ENCODE measurements around the gene DMP1. TPM values are rescaled to one million over a fixed set of nuclear protein-coding genes. Genes with fewer than 3 reads are reported as not detected.

Gene DMP1
- total and polyA plus RNA-seq, 2 donors (not counting 1 experiment from before 2014, with no cell fraction given): not detected

DNA sequence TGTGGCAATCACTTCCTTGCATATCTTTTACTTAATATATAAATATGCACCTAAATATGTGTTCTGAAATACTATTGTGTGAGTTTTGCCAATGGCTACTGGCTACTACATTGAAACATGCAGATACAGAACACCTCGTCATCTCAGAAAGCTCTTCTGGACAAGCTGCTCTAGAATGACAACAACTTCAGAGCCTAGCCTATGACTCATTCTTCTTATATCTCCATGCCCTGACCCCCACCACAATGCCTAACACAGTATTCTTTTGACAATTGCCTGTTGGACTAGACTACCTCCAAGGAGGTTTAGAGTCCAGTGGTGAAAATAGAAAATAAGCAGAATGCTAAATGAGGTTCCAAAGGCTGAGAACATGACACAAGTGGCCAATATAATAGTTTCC is 17.6 kb upstream of the DMP1 start:
- no peaks in the 10 kb centered on the region for H3K9me3 Mint-ChIP-seq (ENCODE audit: insufficient read depth)
- H3K4me3 Mint-ChIP-seq: no peak overlapping the region
- H3K36me3 ChIP-seq (replicated peaks in 1 of 2; ENCODE audit: control extremely low read depth in 1 of 2, control insufficient read depth in 1 of 2, extremely low read depth in 1 of 2, insufficient read depth in 2 of 2, low read length in 1 of 2): no peaks in the 10 kb centered on the region
- H3K79me2 ChIP-seq (ENCODE audit: control insufficient read depth, insufficient read depth, low read length): no peaks in the 10 kb centered on the region
- intact Hi-C loops (cut with micrococcal nuclease): no loop called here
- no peak overlapping the region for H2AFZ ChIP-seq (ENCODE audit: insufficient read depth, low read depth, low read length, poor library complexity, severe bottlenecking)
- H3K27ac ChIP-seq (ENCODE audit: low read length in 2 of 2): no peak overlapping the region
- H3K4me2 ChIP-seq (replicated peaks; ENCODE audit: low read depth, low read length, poor library complexity, severe bottlenecking): no peak overlapping the region
- H3K27me3 Mint-ChIP-seq: peaks cover 6% of the 10 kb centered on the region
- no peak for DNase-seq
- WGBS (ENCODE audit: insufficient coverage): no CpG with 5 or more reads among the region's 1 CpG
- H3K4me3 ChIP-seq (ENCODE audit: control extremely low read depth in 1 of 5, extremely low read depth in 1 of 5, insufficient read depth in 1 of 5, low read depth in 2 of 5, low read length in 4 of 5): no peak overlapping the region
- H3K9ac ChIP-seq (ENCODE audit: low read length): no peak overlapping the region
- TF ChIP-seq, protein P1, sequence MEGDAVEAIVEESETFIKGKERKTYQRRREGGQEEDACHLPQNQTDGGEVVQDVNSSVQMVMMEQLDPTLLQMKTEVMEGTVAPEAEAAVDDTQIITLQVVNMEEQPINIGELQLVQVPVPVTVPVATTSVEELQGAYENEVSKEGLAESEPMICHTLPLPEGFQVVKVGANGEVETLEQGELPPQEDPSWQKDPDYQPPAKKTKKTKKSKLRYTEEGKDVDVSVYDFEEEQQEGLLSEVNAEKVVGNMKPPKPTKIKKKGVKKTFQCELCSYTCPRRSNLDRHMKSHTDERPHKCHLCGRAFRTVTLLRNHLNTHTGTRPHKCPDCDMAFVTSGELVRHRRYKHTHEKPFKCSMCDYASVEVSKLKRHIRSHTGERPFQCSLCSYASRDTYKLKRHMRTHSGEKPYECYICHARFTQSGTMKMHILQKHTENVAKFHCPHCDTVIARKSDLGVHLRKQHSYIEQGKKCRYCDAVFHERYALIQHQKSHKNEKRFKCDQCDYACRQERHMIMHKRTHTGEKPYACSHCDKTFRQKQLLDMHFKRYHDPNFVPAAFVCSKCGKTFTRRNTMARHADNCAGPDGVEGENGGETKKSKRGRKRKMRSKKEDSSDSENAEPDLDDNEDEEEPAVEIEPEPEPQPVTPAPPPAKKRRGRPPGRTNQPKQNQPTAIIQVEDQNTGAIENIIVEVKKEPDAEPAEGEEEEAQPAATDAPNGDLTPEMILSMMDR (IDR thresholded peaks at IDR 0.05): no peak
- no peak for TF ChIP-seq EZH2 (IDR thresholded peaks at IDR 0.05; ENCODE audit: borderline replicate concordance, insufficient read depth, low read depth, low read length, poor library complexity, severe bottlenecking)
- POLR2A ChIA-PET: no interaction called here
- no peaks in the 10 kb centered on the region for H3K4me1 Mint-ChIP-seq
- H3K27me3 ChIP-seq (replicated peaks in 1 of 4; ENCODE audit: control extremely low read depth in 1 of 4, control insufficient read depth in 3 of 4, insufficient read depth in 4 of 4, low read length in 3 of 4): no peaks in the 10 kb centered on the region
- H3K4me1 ChIP-seq (ENCODE audit: control insufficient read depth in 2 of 2, insufficient read depth in 2 of 2, low read length in 2 of 2): no peaks in the 10 kb centered on the region
- H3K27ac Mint-ChIP-seq: no peak overlapping the region
- ATAC-seq (ENCODE audit: low read depth): no peak
- CTCF ChIA-PET: no interaction called here
- H4K20me1 ChIP-seq (ENCODE audit: control insufficient read depth, insufficient read depth, low read length, poor library complexity, severe bottlenecking): no peaks in the 10 kb centered on the region
- H3K9me3 ChIP-seq (ENCODE audit: control extremely low read depth in 1 of 3, control insufficient read depth in 2 of 3, insufficient read depth in 1 of 3, low read length in 2 of 3): peaks cover 0 to 6% (median 0%) of the 10 kb centered on the region in 3 donors

DNA sequence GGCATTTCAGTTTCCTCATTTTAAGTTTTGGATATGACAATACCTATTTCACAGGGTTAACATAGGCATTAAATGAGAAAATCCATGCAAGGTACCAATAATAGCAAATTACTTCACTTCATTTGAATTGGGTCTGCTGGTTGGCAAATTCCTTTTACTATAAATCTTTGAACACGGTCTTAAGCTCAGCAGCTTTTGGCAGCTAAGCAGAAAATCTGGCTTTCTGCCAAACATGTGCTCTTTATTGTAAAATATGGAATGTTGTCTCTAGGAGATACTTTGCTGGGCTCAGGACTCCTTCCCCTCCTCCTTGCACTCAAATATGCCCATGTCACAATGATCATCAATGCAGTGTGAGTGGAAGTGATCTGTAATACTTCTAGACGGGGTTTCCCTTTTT is 16.8 kb upstream of the DMP1 start:
- no peak overlapping the region for H2AFZ ChIP-seq (ENCODE audit: insufficient read depth, low read depth, low read length, poor library complexity, severe bottlenecking)
- no peaks in the 10 kb centered on the region for H3K4me1 ChIP-seq (ENCODE audit: control insufficient read depth in 2 of 2, insufficient read depth in 2 of 2, low read length in 2 of 2)
- peaks cover 0 to 6% (median 0%) of the 10 kb centered on the region in 3 donors for H3K9me3 ChIP-seq (ENCODE audit: control extremely low read depth in 1 of 3, control insufficient read depth in 2 of 3, insufficient read depth in 1 of 3, low read length in 2 of 3)
- no peak overlapping the region for H3K27ac ChIP-seq (ENCODE audit: low read length in 2 of 2)
- POLR2A ChIA-PET: no interaction called here
- no peak overlapping the region for H3K27ac Mint-ChIP-seq
- H3K27me3 Mint-ChIP-seq: peaks cover 6% of the 10 kb centered on the region
- no peak overlapping the region for H3K4me2 ChIP-seq (replicated peaks; ENCODE audit: low read depth, low read length, poor library complexity, severe bottlenecking)
- ATAC-seq (ENCODE audit: low read depth): no peak
- no peaks in the 10 kb centered on the region for H3K27me3 ChIP-seq (replicated peaks in 1 of 4; ENCODE audit: control extremely low read depth in 1 of 4, control insufficient read depth in 3 of 4, insufficient read depth in 4 of 4, low read length in 3 of 4)
- intact Hi-C loops (cut with micrococcal nuclease): no loop called here
- no peaks in the 10 kb centered on the region for H4K20me1 ChIP-seq (ENCODE audit: control insufficient read depth, insufficient read depth, low read length, poor library complexity, severe bottlenecking)
- no peaks in the 10 kb centered on the region for H3K4me1 Mint-ChIP-seq
- H3K4me3 ChIP-seq (ENCODE audit: control extremely low read depth in 1 of 5, extremely low read depth in 1 of 5, insufficient read depth in 1 of 5, low read depth in 2 of 5, low read length in 4 of 5): no peak overlapping the region
- no CpG with 5 or more reads among the region's 2 CpGs for WGBS (ENCODE audit: insufficient coverage)
- no peak overlapping the region for H3K9ac ChIP-seq (ENCODE audit: low read length)
- DNase-seq: no peak
- H3K36me3 ChIP-seq (replicated peaks in 1 of 2; ENCODE audit: control extremely low read depth in 1 of 2, control insufficient read depth in 1 of 2, extremely low read depth in 1 of 2, insufficient read depth in 2 of 2, low read length in 1 of 2): no peaks in the 10 kb centered on the region
- CTCF ChIA-PET: no interaction called here
- TF ChIP-seq EZH2 (IDR thresholded peaks at IDR 0.05; ENCODE audit: borderline replicate concordance, insufficient read depth, low read depth, low read length, poor library complexity, severe bottlenecking): no peak
- TF ChIP-seq, protein P1 (IDR thresholded peaks at IDR 0.05): no peak
- H3K4me3 Mint-ChIP-seq: no peak overlapping the region
- H3K9me3 Mint-ChIP-seq (ENCODE audit: insufficient read depth): no peaks in the 10 kb centered on the region
- H3K79me2 ChIP-seq (ENCODE audit: control insufficient read depth, insufficient read depth, low read length): no peaks in the 10 kb centered on the region

Measured in B cell (primary cell).